Epithelial cell of proximal tubule (primary cell): Measurements from ENCODE around the gene KRTAP12-4. TPM values are rescaled to one million over a fixed set of nuclear protein-coding genes. Genes with fewer than 3 reads are reported as not detected.

Experiments used
- DNase-seq: peaks from one replicate; pipeline ENCODE4 v3.0.0-alpha.2; 2011; ENCODE audit warnings: low read depth
- H3K4me3 ChIP-seq: 2 replicates; pipeline ENCODE4 v1.5.1; 2011; ENCODE audit warnings: low read depth, mild to moderate bottlenecking, low read length
- total RNA-seq: library from RNA; depleted of rRNA; stranded (reverse); fragments of >200 nt; gene quantifications from 2 replicates; pipeline ENCODE4 v1.2.3, GENCODE V29; 2015
- TF ChIP-seq, protein P1 (sequence below): conservative IDR thresholded peaks from 2 replicates; pipeline ENCODE4 v1.5.1; 2012; ENCODE audit warnings: low read depth, mild to moderate bottlenecking, low read length

KRTAP12-4 gene
- total RNA-seq, 1 donor from 2014 or later: not detected

DNA sequence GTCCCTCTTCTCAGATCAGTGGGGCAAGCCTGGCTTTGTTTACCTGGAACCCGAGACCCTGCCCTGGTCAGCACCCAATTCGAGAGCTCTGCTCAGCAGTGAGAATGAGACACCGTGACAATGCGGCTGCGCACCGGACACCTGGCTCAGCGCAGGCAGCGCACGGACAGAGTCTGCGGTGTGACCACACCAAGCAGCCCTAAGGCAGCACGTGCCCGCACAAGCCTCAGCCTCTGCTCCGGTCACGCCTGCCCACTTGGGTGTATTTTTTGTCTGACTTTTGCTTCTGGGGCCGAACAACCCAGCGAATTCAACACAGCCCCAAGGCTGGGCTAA, 37.9 kb downstream of the KRTAP12-4 start:
- H3K4me3 ChIP-seq: no peak overlapping the region
- no peak for DNase-seq
- TF ChIP-seq, protein P1, sequence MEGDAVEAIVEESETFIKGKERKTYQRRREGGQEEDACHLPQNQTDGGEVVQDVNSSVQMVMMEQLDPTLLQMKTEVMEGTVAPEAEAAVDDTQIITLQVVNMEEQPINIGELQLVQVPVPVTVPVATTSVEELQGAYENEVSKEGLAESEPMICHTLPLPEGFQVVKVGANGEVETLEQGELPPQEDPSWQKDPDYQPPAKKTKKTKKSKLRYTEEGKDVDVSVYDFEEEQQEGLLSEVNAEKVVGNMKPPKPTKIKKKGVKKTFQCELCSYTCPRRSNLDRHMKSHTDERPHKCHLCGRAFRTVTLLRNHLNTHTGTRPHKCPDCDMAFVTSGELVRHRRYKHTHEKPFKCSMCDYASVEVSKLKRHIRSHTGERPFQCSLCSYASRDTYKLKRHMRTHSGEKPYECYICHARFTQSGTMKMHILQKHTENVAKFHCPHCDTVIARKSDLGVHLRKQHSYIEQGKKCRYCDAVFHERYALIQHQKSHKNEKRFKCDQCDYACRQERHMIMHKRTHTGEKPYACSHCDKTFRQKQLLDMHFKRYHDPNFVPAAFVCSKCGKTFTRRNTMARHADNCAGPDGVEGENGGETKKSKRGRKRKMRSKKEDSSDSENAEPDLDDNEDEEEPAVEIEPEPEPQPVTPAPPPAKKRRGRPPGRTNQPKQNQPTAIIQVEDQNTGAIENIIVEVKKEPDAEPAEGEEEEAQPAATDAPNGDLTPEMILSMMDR: no peak

DNA sequence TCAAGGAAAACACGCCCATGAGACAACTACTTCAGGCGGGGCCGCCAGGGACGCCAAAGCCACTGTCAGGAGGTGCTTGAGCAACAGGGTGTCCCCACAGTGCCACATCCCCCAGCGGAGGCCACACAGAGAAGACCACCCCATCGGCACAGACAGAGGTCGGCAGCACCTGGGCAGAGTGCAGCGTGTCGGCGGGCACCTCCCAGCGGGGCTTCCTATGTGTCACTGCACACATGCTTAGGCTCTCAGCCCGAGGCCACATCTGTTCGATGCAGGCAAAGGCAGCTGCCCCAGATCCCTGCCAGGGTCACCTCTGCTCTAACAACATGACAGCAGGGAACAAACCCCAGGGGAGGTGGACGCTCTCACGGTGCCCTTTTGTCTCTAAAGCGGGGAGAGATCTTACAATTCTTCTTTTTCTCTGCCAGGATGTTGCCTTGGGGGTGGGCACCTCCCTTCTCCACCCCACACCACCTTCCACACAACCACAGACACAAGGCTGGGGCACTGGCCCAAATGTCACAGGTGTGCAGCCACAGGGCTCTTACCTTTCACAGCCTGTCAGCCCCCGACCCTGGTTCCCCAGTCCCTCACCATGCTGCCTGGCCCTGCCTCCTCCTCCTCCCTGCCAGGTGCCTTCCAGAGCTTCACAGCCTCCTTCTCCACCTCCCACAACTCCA, 38.4 kb downstream of the KRTAP12-4 start:
- no peak overlapping the region for H3K4me3 ChIP-seq
- TF ChIP-seq, protein P1: no peak
- no peak for DNase-seq

DNA sequence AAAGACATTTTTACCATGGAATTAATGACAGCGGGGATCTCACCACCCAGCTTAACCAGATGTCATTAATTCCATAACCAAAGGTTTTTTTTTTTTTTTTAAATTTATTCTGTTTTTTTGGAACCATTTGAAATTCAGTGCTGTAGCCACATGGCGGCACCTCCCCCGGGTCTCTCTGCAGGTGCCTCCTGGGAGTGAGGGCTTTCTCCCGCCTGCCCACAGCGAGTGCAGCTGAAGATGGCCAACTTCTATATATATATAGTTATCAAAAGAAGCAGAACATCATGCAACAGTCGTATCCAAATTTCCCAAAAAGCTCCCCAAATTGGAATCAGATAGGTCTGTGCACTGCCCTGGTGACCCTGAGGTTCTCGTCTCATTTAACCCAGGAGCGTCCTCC, 39.0 kb downstream of the KRTAP12-4 start:
- DNase-seq: no peak
- TF ChIP-seq, protein P1: no peak
- no peak overlapping the region for H3K4me3 ChIP-seq

GRCh38 chr21:44614961-44615391, 39.5 kb downstream of the KRTAP12-4 start:
- TF ChIP-seq, protein P1: no peak
- DNase-seq: no peak
- H3K4me3 ChIP-seq: no peak overlapping the region

GRCh38 chr21:44614161-44614631, 40.3 kb downstream of the KRTAP12-4 start:
- H3K4me3 ChIP-seq: no peak overlapping the region
- TF ChIP-seq, protein P1: no peak
- DNase-seq: no peak

GRCh38 chr21:44613386-44614155, 40.9 kb downstream of the KRTAP12-4 start:
- H3K4me3 ChIP-seq: no peak overlapping the region
- DNase-seq: no peak
- TF ChIP-seq, protein P1: no peak
